Heart left ventricle (tissue), 13 donors: ENCODE results near the gene MT2A.

Experiments used
- POLR2A ChIP-seq, 2 donors: fragments of 450-650 bp; IDR thresholded peaks; one replicate each; pipeline ENCODE4 v1.6.1; 2017; ENCODE audit warnings: antibody characterized with exemption in 2 of 2, mild to moderate bottlenecking in 2 of 2, moderate library complexity in 2 of 2
- TF ChIP-seq, protein P1 (sequence below), 12 donors: fragments of 200-600 bp; sonication (generic) in 4 of 12; IDR thresholded peaks; one replicate each; pipeline versions ENCODE4 v1.5.0 to v1.8.0; 2018 to 2022; ENCODE audit warnings: antibody characterized with exemption in 12 of 12, mild to moderate bottlenecking in 5 of 12
- donor health status: ischemic (EF 13 %, LVEDD 7.1; RV severe dilation, severe dysfunction).
- donor health status: DM: no; HTN: yes; CAD: no.
- donor health status: DM: no; HTN: no; CAD: no.
- donor health status: ischemic (EF 25% LVEDD 6.9; RV normal size, moderate dysfunction).
- donor health status: ischemic (EF 25% LVEDD 5.7; RV mildly dilated, moderate dysfunction).
- donor health status: ischemic (EF 35%, LVEDD 5.7; RV mildly dilated, moderate dysfunction).
- donor health status: nonischemic (EF 11% LVEDD 7.7; RV severe dilation, severe dysfunction).
- donor health status: DM: yes; HTN: yes; CAD: no.
- donor health status: PGD.
- donor health status: ischemic (EF 29% LVEDD 5.4; RV normal size, mild dysfunction).
- donor health status: nonischemic (EF 23%, LVEDD 6.1; RV moderate dilation, normal function).

DNA sequence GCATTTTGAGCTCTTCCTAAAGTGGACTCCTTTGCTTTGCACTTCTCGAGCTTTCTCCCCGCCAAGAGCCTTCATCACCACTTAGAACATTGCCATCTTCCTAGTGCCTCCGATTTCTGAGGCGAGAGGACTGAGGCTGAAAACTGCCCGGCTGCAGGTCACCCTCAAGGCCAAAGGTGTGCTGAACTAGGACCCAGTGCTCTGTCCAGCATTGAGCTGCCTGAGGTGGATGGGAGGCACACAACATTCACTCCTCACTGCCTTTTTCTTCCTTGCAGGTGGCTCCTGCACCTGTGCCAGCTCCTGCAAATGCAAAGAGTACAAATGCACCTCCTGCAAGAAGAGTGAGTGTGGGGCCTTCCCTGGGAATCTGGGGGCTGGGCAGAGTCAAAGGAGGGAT lies 35.4 kb downstream of the MT2A start:
- TF ChIP-seq, protein P1, sequence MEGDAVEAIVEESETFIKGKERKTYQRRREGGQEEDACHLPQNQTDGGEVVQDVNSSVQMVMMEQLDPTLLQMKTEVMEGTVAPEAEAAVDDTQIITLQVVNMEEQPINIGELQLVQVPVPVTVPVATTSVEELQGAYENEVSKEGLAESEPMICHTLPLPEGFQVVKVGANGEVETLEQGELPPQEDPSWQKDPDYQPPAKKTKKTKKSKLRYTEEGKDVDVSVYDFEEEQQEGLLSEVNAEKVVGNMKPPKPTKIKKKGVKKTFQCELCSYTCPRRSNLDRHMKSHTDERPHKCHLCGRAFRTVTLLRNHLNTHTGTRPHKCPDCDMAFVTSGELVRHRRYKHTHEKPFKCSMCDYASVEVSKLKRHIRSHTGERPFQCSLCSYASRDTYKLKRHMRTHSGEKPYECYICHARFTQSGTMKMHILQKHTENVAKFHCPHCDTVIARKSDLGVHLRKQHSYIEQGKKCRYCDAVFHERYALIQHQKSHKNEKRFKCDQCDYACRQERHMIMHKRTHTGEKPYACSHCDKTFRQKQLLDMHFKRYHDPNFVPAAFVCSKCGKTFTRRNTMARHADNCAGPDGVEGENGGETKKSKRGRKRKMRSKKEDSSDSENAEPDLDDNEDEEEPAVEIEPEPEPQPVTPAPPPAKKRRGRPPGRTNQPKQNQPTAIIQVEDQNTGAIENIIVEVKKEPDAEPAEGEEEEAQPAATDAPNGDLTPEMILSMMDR (IDR thresholded peaks at IDR 0.05): no peak
- TF ChIP-seq POLR2A (IDR thresholded peaks at IDR 0.05): no peak
